Activated T-helper 1 cell treated with anti-CD3 and anti-CD28 coated beads, Interleukin-2, amount 50 U/mL, for 16 hours (primary cell): ENCODE results near the gene RETREG2.
A peak's percentile ranks its signal among the peaks of the same experiment; 100 is the strongest.

Source experiments
- DNase-seq, 2 donors: peaks; one replicate each; pipeline ENCODE4 v3.0.0-alpha.2; 2020; ENCODE audit warnings: low read depth in 1 of 2, low spot score in 1 of 2

RETREG2 gene

DNA sequence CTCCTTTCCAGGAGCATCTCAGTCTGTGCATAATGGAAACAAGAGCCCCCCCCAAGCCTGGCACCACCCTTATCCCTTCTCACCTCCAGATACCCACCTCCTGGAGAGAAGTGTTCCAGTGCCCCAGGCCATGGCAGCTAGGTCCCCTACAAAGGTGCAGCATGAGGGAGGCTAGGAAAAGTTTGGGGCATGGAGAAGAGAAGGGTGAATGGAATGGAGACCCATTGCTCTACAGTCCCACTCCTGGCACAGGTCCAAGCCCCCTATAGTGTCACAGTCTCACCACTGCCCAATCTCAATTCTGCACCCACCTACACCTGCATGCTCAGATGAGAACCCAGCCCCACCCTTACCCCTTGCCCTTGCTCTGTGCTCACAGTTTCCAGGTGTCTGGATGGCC lies 9.1 kb upstream of the RETREG2 start:
- no peak for DNase-seq

DNA sequence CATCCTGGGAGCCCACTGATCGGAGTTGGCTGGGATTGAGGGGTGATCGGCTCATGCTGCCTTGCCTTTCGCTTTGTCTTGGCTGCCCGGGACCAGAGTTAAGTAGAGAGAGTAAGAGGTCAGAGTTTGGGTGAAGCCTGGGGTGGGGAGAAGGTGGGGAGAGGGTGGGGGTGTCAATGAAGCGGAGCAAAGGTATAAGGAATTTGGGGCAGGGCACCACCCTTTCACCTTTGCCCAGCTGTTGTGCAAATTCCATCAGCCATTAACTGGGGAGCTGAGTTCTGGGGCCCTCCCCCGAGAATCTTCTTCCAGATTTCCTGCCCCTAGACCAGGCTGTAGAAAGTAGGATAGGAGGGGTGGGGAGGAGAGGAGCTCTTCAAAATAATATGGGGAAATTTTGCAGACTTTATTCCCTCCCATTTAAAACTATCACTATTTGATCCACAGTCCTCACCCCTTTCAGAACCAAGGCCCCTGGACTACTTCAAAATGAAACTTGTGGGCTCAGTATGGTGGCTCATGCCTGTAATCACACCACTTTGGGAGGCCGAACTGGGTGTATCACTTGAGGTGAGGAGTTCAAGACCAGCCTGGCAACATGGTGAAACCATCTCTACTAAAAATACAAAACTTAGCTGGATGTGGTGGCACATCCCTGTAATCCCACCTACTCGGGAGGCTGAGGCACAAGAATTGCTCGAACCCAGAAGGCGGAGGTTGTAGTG lies 8.0 kb upstream of the RETREG2 start, which contains the start of gene SLC23A3:
TSS of gene SLC23A3 (minus strand) at position 100 of the 725 bp plus-strand sequence. CDS start at position 55, 45 bp downstream.
- DNase-seq = no peak

DNA sequence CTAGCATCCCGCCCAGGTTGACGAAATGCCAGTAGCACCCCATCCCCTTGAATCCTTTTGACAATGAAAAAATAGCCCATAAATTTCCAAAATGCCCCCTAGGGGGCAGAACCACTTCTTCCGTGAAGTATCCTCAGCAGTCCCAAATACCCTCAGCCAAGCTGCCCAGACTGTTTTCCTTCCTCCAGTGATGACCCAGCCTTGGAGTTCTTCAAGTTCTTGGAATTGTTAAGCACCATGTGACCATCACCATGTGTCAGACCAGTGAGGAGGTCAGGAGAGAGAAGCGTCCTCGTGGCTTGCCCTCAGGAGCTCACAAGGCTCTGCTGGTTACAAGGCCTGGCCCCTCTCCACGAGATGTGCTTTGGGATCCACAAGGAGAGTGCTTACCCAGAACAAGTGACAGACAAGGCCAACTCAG lies 6.8 kb upstream of the RETREG2 start:
- DNase-seq = no peak

DNA sequence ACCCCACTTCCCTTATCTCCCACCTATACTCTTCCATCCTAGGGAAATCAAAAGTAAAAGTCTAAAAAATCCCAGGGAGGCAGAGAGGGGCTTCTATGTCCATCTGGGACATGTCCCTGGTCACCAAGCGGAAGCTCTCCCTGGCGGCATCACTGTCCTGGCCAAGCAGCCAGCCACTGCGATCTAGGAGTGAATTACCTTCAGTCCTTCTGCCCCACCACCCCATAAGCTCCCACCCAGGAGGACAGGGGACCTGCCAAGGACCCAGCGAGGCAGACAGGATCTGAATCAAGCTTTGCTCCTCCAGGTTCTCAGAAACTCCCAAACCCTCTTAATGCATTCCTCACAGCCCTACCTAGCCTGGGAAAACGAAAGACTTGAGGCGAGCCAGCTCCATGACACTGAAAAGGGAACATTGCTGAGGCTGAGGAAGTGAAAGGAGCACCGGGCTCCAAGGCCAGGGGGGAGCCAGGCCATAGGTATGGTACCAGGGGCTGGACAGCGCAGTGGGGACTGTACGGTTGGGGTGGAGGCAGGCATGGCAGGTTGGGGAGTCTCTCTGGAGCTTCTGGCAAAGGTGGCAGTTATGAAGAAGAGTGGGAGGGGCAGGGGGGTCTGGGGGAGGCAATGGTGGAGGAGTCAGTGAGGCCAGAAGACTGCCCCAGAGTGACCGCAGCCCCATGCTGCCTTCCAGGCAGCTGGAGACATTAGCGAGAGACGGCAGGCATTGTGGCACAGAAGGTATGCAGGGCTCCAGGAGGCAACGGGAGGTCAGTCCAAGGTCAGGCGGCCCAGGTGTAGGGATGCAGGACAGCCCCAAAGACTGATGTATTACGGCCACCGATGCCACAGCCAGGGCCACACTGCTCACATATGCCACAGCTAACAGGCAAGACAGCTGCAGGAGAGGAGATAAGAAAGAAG lies 5.6 kb upstream of the RETREG2 start:
- DNase-seq = no peak

DNA sequence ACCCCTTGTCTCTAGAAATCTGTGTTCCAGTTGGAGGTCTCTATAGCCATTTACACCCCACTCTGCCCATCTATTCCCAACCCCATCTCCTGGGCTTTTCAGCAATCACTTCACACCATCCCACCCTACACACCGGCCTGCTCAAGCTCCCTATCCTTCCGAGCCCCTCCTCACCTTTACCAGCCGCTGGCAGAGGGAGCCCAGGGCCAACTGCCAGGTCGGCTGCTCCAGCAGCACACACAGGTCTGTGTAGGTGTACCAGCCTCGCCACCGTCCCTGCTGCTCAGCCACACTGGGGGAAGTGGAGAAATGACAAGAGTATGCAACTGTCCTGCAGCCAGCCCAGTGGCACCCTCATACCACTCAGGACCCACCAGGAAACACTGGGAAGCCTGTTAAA lies 4.9 kb upstream of the RETREG2 start:
- DNase-seq = no peak

DNA sequence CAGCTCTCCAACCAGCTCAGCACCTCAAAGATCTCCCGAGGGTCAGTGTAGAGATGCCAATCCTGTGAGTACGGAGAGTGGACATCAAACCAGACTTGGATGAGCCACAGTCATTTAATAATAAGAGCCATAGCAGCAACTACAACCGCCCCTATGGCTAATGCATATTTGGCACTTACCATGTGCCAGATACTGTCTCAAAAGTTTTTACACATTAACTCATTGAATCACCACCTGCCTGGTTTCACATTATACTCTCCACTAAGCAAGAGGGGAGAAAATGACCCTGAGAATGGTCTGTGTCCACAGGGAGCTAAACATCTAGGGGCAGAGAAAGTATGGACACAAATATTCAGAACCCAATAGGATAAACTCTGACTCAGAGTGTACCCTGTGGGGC lies 3.9 kb upstream of the RETREG2 start:
- DNase-seq = no peak

DNA sequence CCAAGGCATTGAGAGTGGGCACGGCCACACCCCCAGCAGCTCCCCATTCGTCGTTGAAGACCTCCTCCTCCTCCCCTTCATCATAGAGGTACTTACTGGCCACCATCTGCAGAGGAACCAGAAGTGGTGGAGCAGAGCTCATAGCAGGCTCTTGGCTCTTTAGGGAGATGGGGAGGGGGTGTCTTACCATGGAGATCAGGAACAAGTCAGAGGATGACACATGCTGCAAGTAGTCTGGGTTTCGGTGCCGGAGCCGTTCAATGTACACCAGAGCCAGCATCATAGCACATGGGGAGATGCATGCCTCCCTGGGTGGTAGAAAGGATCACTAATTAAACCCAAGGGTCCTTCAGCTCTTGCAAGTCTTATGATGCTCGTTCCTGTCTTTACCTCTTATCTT lies 3.3 kb upstream of the RETREG2 start:
- DNase-seq = no peak

DNA sequence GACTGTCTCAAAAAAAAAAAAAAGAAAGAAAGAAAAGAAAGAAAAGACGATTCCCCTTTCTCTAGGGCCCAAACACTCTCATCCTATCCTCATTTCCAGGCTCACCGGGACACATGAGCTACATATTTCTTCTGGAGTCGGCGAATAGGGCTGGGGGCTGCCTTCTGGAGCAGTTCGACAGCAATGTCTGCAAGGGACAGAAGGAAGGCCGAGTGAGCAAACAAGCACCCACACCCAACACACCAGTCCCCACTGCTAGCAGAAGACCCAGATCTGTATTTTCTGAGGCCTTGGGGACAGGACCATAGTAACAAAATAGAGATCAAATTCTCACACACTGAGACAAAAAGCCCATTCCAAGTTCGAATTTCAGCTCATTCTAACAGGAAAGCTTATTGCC lies 2.6 kb upstream of the RETREG2 start:
- no peak for DNase-seq

DNA sequence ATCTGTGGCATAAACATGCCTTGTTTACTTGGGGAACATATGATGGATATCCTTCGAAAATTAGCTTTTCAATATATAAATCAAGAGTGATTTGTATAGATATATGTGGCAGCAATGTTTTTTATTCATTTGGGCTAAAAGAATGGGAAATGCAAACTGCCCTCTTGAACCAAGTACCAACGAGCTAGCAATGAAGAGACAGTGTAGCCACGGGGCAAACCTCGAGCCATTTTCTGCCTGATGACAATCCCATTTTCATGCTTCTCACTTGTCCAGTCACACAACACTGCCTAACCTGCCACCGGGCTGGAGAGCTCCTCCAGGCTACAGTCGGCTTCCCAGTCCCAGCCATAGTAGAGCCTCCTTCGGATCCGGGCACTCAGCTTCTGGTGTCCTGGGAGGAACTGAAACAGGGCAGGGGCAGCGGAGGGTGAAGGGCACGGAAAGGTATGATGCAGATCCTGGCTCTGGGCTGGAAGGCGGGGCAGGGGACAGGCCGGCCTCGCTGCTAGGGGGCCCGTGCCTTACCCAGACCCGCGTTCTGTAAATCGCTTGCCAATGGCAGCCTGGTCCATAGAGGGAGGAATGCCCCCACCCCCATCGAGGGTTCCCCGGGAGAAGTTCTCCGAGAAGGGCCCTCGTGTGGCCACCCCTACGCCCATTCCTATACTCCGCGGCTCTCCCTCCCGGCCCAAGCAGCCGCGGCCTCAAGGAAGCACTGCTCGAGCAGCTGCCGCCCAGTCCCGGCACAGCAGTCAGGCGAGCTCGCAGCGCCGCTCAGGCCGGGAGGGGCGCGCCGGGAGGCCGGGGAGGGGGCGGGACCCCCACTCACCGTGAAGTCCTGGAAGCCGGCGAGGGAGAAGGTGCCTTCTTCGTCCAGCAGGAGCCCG lies 1.9 kb upstream of the RETREG2 start:
- DNase-seq = no peak

DNA sequence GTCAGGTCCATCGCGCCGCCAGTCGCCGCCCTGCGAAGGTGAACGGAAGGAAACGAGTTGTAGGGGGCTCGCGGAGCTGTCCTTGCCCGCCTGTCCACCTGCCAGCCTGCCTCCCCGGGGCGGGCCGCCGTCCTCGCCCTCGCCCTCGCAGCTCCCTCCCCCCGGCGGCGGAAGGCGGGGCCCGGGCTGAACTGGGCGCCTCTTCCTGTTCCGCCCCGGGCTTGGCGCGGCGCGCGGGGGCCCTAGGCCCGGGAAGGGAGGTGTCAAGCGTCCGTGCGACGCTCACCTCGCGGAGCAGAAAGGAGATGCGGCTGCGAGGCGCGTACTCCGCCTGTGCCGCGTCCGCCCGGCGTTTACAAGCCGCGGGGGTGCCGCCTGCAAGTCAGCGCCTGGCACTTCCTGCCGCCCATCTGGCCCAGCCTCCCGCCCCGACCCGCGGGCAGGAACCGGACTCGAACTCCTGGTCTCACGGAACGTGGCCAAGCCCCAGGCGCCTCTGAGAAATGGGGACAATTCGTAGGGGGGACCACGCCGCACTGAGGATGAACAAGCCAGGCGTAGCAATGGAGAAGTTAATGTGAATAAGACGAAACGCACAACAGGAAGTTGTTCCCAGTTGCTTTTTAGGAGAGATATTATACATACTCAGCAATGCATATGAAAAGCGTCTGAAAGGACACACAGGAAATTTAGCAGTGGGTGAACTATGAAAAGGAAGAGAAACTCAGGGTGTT lies 1.1 kb upstream of the RETREG2 start, which contains the start of gene CNPPD1:
TSS of gene CNPPD1 (minus strand) at position 108 of the 734 bp plus-strand sequence. CDS start at position 11, 97 bp downstream.
- peak; percentile 72 to 83 for DNase-seq

DNA sequence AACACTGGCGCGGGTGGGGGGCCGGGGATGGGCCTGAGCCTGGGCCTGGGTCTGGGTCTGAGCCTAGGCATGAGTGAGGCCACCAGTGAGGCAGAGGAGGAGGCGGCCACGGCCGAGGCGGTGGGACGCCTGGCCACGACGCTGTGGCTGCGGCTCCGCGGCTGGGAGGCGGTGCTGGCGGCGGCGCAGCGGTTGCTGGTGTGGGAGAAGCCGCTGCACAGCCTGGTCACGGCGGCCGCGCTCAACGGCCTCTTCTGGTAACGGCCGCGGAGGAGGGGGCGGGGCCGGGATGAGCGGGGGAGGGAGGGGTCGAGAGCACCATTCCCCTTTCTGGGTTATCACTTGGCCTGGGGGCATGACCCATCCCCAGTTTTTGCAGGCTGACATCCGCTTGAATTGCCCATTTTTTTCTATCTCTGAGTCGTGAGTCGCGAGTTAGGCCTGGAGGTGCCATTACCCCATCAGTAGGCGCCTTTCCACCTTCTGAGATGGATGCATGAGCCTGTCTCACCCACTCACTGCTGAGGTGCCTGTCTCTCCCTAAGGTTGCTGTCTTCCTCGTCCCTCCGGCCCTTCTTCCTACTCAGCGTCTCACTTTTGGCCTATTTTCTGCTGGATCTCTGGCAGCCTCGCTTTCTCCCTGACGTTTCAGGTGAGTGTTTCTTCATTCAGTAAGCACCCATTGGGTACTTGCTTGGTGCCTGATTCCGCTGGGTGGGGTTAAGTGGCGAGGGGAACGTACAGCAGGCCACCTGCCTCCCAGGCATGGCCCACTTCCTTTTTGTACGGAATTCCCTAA lies 501 bp downstream of the RETREG2 start:
- peak in 1 of 2 donors; percentile 29 for DNase-seq

DNA sequence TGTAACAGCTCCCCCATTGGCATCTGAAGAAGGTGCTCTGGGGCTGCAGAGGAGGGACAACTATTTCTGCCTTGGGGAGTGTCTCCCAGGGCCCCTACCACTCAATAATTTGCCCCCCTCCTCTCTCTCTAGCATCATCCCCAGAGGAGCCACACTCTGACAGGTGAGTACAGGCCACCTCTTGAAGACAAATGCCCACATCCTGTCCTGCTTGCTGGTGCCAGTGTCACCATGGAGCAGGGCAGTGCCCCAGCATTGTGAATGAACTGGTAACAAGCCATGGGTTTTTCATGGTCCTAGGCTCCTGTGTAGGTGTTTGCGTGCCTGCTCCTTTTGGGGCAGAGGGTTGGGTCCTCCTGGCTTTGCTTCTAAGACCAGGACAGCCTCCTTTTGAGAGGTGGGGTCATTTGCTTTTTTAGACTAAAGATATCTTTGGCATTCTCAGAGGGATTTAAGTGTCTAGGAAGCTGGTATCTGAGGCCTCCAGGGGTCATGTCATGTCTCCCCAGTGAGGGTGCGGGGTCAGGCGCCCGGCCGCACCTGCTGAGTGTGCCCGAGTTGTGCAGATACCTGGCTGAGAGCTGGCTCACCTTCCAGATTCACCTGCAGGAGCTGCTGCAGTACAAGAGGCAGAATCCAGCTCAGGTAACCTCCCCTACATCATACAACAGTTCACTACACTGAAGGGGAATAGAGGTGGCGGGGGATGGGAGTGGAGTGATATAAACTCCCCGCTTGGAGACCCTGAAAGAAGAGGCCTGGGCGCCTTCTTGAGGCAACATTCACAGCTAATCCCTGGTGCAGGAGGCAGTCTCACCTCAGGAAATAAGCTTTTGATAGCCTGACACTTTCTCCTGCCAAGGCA lies 1.8 kb downstream of the RETREG2 start:
- DNase-seq = no peak

DNA sequence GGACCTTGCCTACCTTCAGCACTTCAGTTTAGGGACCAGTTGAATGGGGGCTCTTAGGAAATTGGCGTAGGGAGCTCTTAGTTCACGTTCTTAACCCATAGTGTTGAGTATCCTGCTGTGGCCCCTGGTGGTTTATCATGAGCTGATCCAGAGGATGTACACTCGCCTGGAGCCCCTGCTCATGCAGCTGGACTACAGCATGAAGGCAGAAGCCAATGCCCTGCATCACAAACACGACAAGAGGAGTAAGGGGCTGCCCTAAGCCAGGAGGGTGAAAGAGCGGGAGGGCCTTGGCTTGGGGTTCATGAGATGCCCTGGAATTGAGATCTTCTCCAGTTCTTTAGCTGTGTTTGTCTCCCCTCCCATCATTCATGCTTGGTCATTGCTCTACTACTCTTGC lies 2.9 kb downstream of the RETREG2 start:
- no peak for DNase-seq

DNA sequence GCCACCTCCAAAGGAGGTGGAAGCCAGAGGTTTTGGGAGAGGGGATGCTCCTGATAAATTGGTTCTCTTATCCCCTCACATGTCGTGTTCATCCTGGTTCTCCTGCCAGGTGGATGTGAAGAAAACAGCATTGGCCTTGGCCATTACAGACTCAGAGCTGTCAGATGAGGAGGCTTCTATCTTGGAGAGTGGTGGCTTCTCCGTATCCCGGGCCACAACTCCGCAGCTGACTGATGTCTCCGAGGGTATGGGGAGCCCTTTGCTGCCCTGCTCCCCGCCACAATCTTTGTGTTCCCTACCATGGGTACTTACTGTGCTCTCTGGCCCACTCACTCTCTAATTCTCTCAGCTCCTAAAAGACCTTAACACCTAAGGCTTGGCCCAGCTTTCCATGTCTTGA lies 3.5 kb downstream of the RETREG2 start:
- no peak for DNase-seq

DNA sequence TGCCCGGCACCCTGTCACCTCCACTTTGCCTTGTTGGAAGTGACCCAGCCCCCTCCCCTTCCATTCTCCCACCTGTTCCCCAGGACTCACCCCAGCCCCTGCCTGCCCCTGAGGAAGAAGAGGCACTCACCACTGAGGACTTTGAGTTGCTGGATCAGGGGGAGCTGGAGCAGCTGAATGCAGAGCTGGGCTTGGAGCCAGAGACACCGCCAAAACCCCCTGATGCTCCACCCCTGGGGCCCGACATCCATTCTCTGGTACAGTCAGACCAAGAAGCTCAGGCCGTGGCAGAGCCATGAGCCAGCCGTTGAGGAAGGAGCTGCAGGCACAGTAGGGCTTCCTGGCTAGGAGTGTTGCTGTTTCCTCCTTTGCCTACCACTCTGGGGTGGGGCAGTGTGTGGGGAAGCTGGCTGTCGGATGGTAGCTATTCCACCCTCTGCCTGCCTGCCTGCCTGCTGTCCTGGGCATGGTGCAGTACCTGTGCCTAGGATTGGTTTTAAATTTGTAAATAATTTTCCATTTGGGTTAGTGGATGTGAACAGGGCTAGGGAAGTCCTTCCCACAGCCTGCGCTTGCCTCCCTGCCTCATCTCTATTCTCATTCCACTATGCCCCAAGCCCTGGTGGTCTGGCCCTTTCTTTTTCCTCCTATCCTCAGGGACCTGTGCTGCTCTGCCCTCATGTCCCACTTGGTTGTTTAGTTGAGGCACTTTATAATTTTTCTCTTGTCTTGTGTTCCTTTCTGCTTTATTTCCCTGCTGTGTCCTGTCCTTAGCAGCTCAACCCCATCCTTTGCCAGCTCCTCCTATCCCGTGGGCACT lies 4.5 kb downstream of the RETREG2 start:
- DNase-seq = no peak

DNA sequence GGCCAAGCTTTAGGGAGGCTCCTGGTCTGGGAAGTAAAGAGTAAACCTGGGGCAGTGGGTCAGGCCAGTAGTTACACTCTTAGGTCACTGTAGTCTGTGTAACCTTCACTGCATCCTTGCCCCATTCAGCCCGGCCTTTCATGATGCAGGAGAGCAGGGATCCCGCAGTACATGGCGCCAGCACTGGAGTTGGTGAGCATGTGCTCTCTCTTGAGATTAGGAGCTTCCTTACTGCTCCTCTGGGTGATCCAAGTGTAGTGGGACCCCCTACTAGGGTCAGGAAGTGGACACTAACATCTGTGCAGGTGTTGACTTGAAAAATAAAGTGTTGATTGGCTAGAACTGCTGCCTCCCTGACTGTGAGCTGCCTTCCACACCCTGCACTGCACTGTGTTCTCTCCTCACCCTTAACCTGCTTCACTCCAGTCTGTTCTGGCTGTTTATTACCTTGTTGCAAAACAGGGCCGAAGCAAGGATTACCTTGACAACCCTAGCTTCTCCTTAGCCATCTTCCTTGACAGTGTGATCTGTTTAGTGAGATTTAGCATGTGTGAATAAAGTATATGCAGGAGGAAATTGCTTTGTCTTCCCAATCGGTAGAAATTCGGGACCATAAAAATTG lies 5.2 kb downstream of the RETREG2 start:
- DNase-seq = no peak

DNA sequence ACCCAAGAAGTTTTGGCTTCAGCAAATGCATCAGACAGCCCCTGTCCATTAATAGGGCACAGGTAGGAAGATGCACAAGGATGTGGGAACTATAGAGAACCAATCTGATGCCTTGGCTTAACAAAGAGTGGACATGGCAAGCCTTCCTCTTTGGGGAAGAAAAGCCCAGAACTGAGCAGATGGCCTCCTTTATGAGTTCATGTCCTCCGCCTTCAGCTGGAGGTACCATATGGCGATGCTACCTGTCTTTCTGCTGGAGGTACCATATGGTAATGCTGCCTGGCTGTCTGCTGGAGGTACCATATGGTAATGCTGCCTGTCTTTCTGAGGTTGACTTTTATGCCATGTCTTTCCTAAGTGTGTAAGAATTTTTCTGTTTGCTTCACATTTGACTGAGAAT lies 6.0 kb downstream of the RETREG2 start:
- no peak for DNase-seq
